ENCODE results near the gene RUBCN. TPM values are rescaled to one million over a fixed set of nuclear protein-coding genes. Genes with fewer than 3 reads are reported as not detected.
"Not testable (repeated sequence)": the region's sequence is repeated elsewhere in the genome, so short reads cannot be mapped to it uniquely, and the experiment has no call there.

Gene RUBCN
- total and polyA plus RNA-seq, 9 of the 15 experiments (the other 6 are each of a cell fraction or from before 2014, with no cell fraction given) = 8.4 to 24.0 (median 11.9) TPM

DNA sequence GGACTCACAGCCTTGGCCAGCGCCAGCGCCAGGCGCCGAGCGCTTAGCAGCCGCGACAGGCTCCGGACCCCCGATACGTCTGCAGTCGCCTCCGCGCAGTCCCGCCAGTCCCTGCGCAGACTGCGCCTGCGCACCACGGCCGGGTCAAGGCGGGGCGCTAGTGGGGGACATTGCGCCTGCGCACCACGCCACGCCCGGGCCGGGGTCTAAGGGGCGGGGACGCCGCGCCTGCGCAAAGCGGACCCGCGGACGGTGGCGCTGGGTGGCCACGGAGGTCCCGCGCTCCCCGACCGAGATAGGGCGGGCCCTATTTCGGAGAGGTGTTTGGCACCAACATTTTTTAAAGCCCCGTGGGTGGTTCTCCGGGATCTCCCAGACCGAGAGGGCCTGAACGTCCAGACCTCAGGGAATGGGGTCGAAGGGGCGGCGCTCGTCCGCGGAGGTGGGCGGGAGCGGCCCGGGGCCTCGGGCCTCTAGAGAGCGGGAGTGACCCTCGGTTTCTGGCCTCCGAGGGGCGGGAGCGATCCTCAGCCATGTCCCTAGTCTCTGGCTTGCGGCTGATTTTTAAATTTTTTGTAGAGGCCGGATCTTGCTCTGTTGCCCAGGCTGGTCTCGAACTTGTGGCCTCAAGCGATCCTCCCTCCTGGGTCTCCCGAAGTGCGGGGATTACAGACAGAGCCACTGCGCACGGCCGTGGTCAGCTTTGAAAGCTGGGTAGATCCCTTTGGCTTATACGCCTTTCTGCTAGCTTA, 108.8 kb downstream of the RUBCN start:
- H3K9me1 ChIP-seq (ENCODE audit: control insufficient read depth, insufficient read depth, low read length); H4K20me1 ChIP-seq (replicated peaks; ENCODE audit: control insufficient read depth, insufficient read depth, low read length); H3K9me3 ChIP-seq (replicated peaks; ENCODE audit: control insufficient read depth, insufficient read depth, low read depth, low read length); FAIRE-seq; H3K4me1 ChIP-seq (replicated peaks in 1 of 2; ENCODE audit: control insufficient read depth in 2 of 2, insufficient read depth in 2 of 2, low read length in 2 of 2); H3K27me3 ChIP-seq (ENCODE audit: control insufficient read depth in 2 of 2, insufficient read depth in 2 of 2, low read length in 2 of 2); intact Hi-C loops (cut with micrococcal nuclease); POLR2A ChIA-PET; H3K36me3 ChIP-seq (ENCODE audit: control insufficient read depth, insufficient read depth, low read length): not testable (repeated sequence)
- Histone ChIP-seq H3K79me2 (ENCODE audit: control insufficient read depth, insufficient read depth, low read length) (peaks cover 24% of the 10 kb centered on the region), H3K9ac (ENCODE audit: insufficient read depth in 1 of 2, low read depth in 2 of 2, low read length in 2 of 2) (peak overlapping the region; percentile 80 to 95), H3K4me2 (ENCODE audit: insufficient read depth, low read length) (peak overlapping the region; percentile 68; the same call in 1 of the 2 replicates), H3K27ac (ENCODE audit: extremely low read depth, low read depth, low read length) (peak overlapping the region; percentile 75), H2AFZ (ENCODE audit: low read depth, low read length) (peak overlapping the region; percentile 85), H3K4me3 (peak overlapping the region; percentile 60)
- CTCF ChIA-PET (ENCODE audit: low intra/inter-chr PET ratio) = interaction anchor here (0.7 kb wide), 1 partner anchor 334 kb away, joined by 3 read pairs; no protein-coding TSS in a partner anchor
- peak; percentile 66 to 90 (median 68) for DNase-seq (ENCODE audit: extremely low read depth in 1 of 4, low spot score in 3 of 4)
- in situ Hi-C loops (cut with MboI) = loop anchor here (10.0 kb wide), 1 partner anchor 1773 kb away; no protein-coding TSS in a partner anchor
- peak; percentile 84 for ATAC-seq
- TSS peak; percentile 73 for BruUV-seq (replicated peaks)
- WGBS (ENCODE audit: insufficient coverage, low coverage, missing lambda C conversion rate) = 2% methylated on average over 52 of the region's 73 CpGs
- peak; percentile 40; the same call in 1 of the 2 replicates for TF ChIP-seq L3MBTL2 (IDR thresholded peaks at IDR 0.05)
- TF ChIP-seq ZBTB7A (IDR thresholded peaks at IDR 0.05; ENCODE audit: borderline replicate concordance, control insufficient read depth, low read depth, low read length) = peak; percentile 47; the same call in 1 of the 2 replicates
- peak; percentile 38; the same call in 1 of the 2 replicates for TF ChIP-seq HMGXB4 (CRISPR knock-in tag; IDR thresholded peaks at IDR 0.05)
- peak; percentile 99 for TF ChIP-seq NRF1 (conservative IDR thresholded peaks at IDR 0.05 in 1 of 2, IDR thresholded peaks at IDR 0.05 in 1 of 2)
- TF ChIP-seq RBBP5 (IDR thresholded peaks at IDR 0.05; ENCODE audit: borderline replicate concordance, insufficient read depth, low read length, poor library complexity, severe bottlenecking) = peak; percentile 80
- peak; percentile 63 for TF ChIP-seq CXXC5 (CRISPR knock-in tag; IDR thresholded peaks at IDR 0.05)
- TF ChIP-seq POLR2G (IDR thresholded peaks at IDR 0.05; ENCODE audit: low read depth, low read length) = peak; percentile 80
- peak; percentile 14; the same call in 1 of the 2 replicates for TF ChIP-seq SMAD4 (CRISPR knock-in tag; conservative IDR thresholded peaks at IDR 0.05)
- 0 out of 2 replicates have a peak, but pooled peaks have one; percentile 30 for TF ChIP-seq GABPB1 (CRISPR knock-in tag; IDR thresholded peaks at IDR 0.05)
- 0 out of 2 replicates have a peak, but pooled peaks have one; percentile 12 for TF ChIP-seq CC2D1A (IDR thresholded peaks at IDR 0.05)
- TF ChIP-seq MNT (conservative IDR thresholded peaks at IDR 0.05) = 0 out of 4 replicates have a peak, but pooled peaks of 1 of the 2 experiments have one; percentile 30
- 0 out of 4 replicates have a peak, but pooled peaks of 1 of the 2 experiments have one; percentile 14 for TF ChIP-seq KDM1A (IDR thresholded peaks at IDR 0.05)
